Measurements from ENCODE around the gene DPP6.
"Not testable (repeated sequence)": the region's sequence is repeated elsewhere in the genome, so short reads cannot be mapped to it uniquely, and the experiment has no call there.

DNA sequence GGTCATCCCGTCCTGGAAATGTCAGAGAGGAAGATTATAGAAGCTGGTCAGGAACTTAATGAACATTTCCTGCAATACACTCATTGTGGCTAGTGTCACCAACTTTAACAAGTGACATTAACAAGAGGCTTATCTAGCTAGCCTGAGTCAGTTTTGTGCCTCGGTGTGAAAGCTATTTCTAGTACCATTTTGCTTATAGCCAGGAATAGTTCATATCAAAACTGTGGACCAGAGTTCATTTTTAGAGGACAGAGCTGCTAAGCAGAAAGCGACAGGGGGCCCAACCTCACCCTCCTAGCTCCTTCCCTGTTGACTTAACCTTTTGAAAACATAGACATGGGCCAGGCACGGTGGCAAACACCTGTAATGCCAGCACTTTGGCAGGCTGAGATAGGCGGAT lies 76.9 kb downstream of the DPP6 start:
- TF ChIP-seq, protein P1, sequence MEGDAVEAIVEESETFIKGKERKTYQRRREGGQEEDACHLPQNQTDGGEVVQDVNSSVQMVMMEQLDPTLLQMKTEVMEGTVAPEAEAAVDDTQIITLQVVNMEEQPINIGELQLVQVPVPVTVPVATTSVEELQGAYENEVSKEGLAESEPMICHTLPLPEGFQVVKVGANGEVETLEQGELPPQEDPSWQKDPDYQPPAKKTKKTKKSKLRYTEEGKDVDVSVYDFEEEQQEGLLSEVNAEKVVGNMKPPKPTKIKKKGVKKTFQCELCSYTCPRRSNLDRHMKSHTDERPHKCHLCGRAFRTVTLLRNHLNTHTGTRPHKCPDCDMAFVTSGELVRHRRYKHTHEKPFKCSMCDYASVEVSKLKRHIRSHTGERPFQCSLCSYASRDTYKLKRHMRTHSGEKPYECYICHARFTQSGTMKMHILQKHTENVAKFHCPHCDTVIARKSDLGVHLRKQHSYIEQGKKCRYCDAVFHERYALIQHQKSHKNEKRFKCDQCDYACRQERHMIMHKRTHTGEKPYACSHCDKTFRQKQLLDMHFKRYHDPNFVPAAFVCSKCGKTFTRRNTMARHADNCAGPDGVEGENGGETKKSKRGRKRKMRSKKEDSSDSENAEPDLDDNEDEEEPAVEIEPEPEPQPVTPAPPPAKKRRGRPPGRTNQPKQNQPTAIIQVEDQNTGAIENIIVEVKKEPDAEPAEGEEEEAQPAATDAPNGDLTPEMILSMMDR (conservative IDR thresholded peaks at IDR 0.05; ENCODE audit: low read depth in 2 of 2) = not testable (repeated sequence)
- TF ChIP-seq EZH2 (IDR thresholded peaks at IDR 0.05; ENCODE audit: low read depth, unreplicated experiment); POLR2AphosphoS5 (IDR thresholded peaks at IDR 0.05; ENCODE audit: low read depth): not testable (repeated sequence)
- TF ChIP-seq, protein P2, sequence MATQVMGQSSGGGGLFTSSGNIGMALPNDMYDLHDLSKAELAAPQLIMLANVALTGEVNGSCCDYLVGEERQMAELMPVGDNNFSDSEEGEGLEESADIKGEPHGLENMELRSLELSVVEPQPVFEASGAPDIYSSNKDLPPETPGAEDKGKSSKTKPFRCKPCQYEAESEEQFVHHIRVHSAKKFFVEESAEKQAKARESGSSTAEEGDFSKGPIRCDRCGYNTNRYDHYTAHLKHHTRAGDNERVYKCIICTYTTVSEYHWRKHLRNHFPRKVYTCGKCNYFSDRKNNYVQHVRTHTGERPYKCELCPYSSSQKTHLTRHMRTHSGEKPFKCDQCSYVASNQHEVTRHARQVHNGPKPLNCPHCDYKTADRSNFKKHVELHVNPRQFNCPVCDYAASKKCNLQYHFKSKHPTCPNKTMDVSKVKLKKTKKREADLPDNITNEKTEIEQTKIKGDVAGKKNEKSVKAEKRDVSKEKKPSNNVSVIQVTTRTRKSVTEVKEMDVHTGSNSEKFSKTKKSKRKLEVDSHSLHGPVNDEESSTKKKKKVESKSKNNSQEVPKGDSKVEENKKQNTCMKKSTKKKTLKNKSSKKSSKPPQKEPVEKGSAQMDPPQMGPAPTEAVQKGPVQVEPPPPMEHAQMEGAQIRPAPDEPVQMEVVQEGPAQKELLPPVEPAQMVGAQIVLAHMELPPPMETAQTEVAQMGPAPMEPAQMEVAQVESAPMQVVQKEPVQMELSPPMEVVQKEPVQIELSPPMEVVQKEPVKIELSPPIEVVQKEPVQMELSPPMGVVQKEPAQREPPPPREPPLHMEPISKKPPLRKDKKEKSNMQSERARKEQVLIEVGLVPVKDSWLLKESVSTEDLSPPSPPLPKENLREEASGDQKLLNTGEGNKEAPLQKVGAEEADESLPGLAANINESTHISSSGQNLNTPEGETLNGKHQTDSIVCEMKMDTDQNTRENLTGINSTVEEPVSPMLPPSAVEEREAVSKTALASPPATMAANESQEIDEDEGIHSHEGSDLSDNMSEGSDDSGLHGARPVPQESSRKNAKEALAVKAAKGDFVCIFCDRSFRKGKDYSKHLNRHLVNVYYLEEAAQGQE (IDR thresholded peaks at IDR 0.05; ENCODE audit: unreplicated experiment) = not testable (repeated sequence)
